DND-41 (cell line): ENCODE results near the gene FBLN1.

Source experiments
- CTCF ChIP-seq: IDR thresholded peaks from 2 replicates; pipeline ENCODE4 v1.5.1; 2012; ENCODE audit warnings: borderline replicate concordance, low read length, moderate library complexity, mild to moderate bottlenecking; ENCODE audit not compliant: poor library complexity, severe bottlenecking; ENCODE audit errors: extremely low read depth
- EZH2 ChIP-seq: IDR thresholded peaks from 3 replicates; pipeline ENCODE4 v1.6.1; 2012; ENCODE audit warnings: borderline replicate concordance, low read depth, mild to moderate bottlenecking, moderate library complexity, low read length, inconsistent platforms; ENCODE audit not compliant: severe bottlenecking

- TF ChIP-seq EZH2 (no peak), CTCF (no peak)
Observed at GRCh38 chr22:45503050-45503815, 550 bp downstream of the FBLN1 start.
